Heart left ventricle (tissue), 13 donors: ENCODE results near the gene ITPR2.

ENCODE experiments used
- CTCF ChIP-seq, 12 donors: fragments of 200-600 bp; sonication (generic) in 4 of 12; IDR thresholded peaks; one replicate each; pipeline versions ENCODE4 v1.5.0 to v1.8.0; 2018 to 2022; ENCODE audit warnings: antibody characterized with exemption in 12 of 12, mild to moderate bottlenecking in 5 of 12
- POLR2A ChIP-seq, 2 donors: fragments of 450-650 bp; IDR thresholded peaks; one replicate each; pipeline ENCODE4 v1.6.1; 2017; ENCODE audit warnings: antibody characterized with exemption in 2 of 2, mild to moderate bottlenecking in 2 of 2, moderate library complexity in 2 of 2
- donor health status: ischemic (EF 13 %, LVEDD 7.1; RV severe dilation, severe dysfunction).
- donor health status: DM: no; HTN: yes; CAD: no.
- donor health status: DM: no; HTN: no; CAD: no.
- donor health status: ischemic (EF 25% LVEDD 6.9; RV normal size, moderate dysfunction).
- donor health status: ischemic (EF 25% LVEDD 5.7; RV mildly dilated, moderate dysfunction).
- donor health status: ischemic (EF 35%, LVEDD 5.7; RV mildly dilated, moderate dysfunction).
- donor health status: nonischemic (EF 11% LVEDD 7.7; RV severe dilation, severe dysfunction).
- donor health status: DM: yes; HTN: yes; CAD: no.
- donor health status: PGD.
- donor health status: ischemic (EF 29% LVEDD 5.4; RV normal size, mild dysfunction).
- donor health status: nonischemic (EF 23%, LVEDD 6.1; RV moderate dilation, normal function).

- TF ChIP-seq CTCF (IDR thresholded peaks at IDR 0.05) (peak in 5 of 12 donors; percentile 14 to 28 (median 23)), POLR2A (IDR thresholded peaks at IDR 0.05) (no peak)
Measured at GRCh38 chr12:26629864-26630263, 203.1 kb downstream of the ITPR2 start.
